GM12872 (cell line): Measurements from ENCODE around the gene RHOBTB1.

Experiments used
- TF ChIP-seq, protein P1 (sequence below): IDR thresholded peaks from 3 replicates; pipeline ENCODE4 v1.5.1; 2011; ENCODE audit warnings: low read depth, mild to moderate bottlenecking, low read length, moderate library complexity; ENCODE audit not compliant: insufficient read depth

Gene RHOBTB1

DNA sequence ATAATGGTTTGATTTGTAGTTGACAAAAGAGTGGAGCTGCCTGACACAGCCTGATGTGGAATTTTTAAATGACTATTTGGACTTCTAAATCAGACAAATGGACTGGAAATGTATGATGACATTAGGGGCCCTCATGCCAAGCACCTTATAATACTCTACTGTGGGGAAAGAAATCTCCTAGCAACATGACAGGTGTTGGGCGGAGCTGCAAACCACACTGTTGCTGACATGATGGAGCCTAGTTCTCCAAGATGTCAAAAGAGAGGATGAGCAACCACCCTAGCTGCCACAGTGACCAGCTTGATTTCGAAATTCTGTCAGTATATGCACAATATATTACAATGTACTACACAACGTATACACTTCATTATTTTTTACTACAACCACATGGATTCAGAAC, 65.8 kb downstream of the RHOBTB1 start:
- TF ChIP-seq, protein P1, sequence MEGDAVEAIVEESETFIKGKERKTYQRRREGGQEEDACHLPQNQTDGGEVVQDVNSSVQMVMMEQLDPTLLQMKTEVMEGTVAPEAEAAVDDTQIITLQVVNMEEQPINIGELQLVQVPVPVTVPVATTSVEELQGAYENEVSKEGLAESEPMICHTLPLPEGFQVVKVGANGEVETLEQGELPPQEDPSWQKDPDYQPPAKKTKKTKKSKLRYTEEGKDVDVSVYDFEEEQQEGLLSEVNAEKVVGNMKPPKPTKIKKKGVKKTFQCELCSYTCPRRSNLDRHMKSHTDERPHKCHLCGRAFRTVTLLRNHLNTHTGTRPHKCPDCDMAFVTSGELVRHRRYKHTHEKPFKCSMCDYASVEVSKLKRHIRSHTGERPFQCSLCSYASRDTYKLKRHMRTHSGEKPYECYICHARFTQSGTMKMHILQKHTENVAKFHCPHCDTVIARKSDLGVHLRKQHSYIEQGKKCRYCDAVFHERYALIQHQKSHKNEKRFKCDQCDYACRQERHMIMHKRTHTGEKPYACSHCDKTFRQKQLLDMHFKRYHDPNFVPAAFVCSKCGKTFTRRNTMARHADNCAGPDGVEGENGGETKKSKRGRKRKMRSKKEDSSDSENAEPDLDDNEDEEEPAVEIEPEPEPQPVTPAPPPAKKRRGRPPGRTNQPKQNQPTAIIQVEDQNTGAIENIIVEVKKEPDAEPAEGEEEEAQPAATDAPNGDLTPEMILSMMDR: no peak

DNA sequence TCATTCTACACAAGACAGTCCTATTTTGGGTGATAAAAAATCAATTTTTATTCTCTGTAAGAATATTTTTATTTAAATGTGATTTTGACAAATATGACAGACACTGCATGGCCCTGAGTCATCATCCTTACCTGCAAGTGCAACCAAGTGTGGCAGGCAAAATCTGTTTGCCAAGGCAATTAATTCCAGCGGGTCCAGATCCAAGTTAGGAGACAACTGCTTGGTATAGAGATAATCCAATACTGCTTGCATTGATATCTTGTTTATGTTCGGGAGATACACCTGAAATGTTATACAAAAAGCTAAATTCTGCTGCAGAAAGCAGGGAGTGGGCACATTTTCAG, 66.2 kb downstream of the RHOBTB1 start:
- TF ChIP-seq, protein P1: no peak

DNA sequence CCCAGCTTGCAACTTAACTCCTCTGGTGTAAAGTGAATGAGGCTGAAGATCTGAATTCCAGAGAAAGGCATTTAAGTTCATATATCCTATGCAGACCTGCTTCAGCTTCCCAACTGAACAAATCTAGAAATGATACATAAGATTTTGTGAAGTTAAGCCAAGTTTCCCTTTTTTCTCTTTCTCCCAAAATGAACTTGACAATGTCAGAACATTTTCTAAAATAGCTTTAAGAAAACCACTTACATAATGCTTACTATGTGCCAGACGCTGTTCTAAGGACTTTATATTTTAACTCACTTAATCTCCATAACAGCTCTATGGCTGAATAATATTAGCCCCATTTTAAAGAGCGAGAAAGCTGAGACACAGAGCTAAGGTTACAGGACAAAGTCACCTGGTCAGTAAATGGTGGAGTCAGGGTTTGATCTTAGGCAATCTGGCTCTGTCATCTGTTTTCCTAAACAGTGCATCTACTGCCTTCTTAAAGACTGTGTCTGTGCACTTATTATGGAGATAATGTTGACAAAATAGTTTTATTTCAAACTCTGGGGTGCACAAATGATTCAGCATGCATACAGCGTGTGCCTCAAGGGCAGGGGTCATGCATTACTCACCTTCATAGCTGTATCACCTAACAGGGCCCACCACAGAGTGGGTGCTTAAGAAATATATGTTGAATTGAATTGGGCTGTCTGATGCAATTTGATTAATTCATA, 66.8 kb downstream of the RHOBTB1 start:
- TF ChIP-seq, protein P1: no peak

DNA sequence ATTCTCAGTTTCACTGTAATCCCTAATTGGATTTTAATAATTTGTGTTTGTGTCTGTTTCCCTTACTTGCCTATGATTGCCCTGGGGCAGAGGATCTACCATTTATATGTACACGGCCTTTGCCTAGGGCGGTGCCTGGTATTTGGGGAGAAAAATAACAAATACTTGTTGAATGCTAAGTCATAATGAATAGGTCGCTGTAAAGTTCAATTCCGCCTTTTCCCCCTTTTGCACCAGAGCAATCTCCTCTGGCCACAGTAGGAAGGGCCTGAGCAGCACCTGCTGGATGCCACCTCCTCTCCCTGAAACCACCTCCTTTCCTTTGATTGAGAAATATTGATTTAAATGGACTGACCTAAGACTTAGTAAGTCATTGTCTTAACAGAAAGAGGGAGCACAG, 70.2 kb downstream of the RHOBTB1 start:
- TF ChIP-seq, protein P1: no peak

DNA sequence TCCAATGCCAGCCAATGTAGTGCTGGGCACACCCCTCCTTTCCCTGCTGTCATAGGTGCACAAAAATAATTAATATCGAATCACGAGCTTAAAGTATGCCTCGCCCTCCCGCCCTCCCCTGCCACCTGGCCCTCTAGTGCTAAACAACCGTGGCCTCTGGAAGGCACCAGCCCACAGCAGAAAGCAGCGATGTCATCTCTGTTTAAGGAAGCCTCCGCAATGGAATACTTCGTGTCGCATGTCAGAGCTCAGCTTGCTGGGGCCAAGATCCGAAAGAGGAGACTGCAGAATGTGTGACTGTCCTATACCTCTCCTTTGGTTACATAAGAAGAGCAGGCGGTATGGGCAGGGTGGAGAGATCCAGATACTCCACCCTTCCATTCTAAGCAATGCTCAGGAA, 71.5 kb downstream of the RHOBTB1 start:
- TF ChIP-seq, protein P1: no peak

DNA sequence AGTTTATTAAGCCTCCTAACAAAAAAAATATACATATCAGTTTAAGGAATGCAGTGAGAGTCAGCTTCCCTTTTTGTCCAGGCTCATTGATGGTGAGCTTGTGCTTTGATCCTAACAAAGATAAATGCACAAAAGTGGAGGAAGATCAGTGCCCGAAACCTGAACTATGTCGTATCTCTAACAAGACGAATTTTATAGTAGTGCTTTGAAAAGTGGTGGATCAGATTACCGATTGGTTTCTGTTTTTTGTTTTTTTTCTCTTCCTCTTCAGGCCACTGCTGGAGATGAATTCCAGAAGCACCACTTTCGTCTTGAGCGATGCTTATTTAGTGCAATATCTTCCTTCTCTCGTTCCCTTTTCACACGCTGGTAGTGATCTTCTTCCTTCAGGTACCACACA, 72.8 kb downstream of the RHOBTB1 start:
- TF ChIP-seq, protein P1: no peak

DNA sequence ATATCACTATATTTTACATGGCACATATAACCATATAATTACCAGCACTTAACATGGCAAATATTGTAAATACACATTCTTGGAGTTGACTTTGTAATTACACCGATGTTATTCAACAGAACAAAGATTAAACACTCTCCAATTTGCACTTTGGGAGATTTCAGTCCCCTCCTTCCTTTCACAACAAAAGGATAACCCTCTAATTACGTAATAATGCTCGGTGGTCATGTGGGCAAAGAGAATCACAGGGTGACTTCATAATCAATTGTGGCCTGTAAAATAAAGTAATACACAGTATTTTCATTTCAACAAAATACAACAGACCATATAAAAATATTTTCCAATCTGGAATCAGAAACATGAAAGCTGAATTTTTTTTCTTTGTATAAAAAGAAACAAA, 73.2 kb downstream of the RHOBTB1 start:
- TF ChIP-seq, protein P1: no peak

DNA sequence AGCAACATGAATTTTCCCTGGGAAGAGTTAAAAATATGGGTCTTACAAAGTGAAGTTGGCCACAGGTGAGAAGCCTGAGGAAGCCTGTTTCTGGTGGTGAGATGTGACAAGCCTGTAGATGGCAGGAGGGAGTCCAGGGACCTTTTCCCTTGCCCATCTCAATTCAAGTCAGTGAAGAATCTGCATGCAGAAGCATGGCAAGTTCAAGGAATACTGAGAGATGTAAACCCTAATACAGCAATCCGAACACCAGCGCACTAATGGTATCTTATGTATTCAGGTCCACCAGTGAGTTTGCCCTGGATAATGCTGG, 73.6 kb downstream of the RHOBTB1 start:
- TF ChIP-seq, protein P1: no peak
